ENCODE data around the gene PARVB.

- TF ChIP-seq PTRF (tag; IDR thresholded peaks at IDR 0.05): no peak
- no peak for TF ChIP-seq HDAC2 (IDR thresholded peaks at IDR 0.05)
- TF ChIP-seq E2F6 (IDR thresholded peaks at IDR 0.05; ENCODE audit: borderline replicate concordance in 1 of 2, extremely low read depth in 1 of 2, insufficient read depth in 1 of 2, insufficient read length in 1 of 2, low read depth in 1 of 2, low read length in 1 of 2, poor library complexity in 1 of 2, severe bottlenecking in 1 of 2): no peak
- no peak for TF ChIP-seq SMC3 (conservative IDR thresholded peaks at IDR 0.05; ENCODE audit: insufficient read depth, low read depth, low read length)
- TF ChIP-seq PHF21A (IDR thresholded peaks at IDR 0.05; ENCODE audit: borderline replicate concordance, low read depth): no peak
- no peak for TF ChIP-seq ZNF239 (CRISPR knock-in tag; IDR thresholded peaks at IDR 0.05)
- TF ChIP-seq XRCC4 (IDR thresholded peaks at IDR 0.05; ENCODE audit: extremely low read depth, insufficient read depth, insufficient read length): no peak
- TF ChIP-seq PPARD (CRISPR knock-in tag; IDR thresholded peaks at IDR 0.05): no peak
- TF ChIP-seq ZNF324 (CRISPR knock-in tag; IDR thresholded peaks at IDR 0.05): no peak
- no peak for TF ChIP-seq KLF6 (CRISPR knock-in tag; IDR thresholded peaks at IDR 0.05; ENCODE audit: borderline replicate concordance)
- no peak for TF ChIP-seq CTCF (IDR thresholded peaks at IDR 0.05 in 2 of 3, conservative IDR thresholded peaks at IDR 0.05 in 1 of 3; ENCODE audit: insufficient read depth in 2 of 3, low read depth in 1 of 3, low read length in 3 of 3)
These were observed 52.7 kb downstream of the PARVB start for GRCh38 chr22:44076825-44077224.
